HG03064 (cell line): Measurements from ENCODE around the gene TSHR.
"Not testable (repeated sequence)": the region's sequence is repeated elsewhere in the genome, so short reads cannot be mapped to it uniquely, and the experiment has no call there.

Experiments
- ATAC-seq: cut with Tn5 transposase; IDR thresholded peaks from one replicate; pipeline ENCODE4 v1.9.1; 2021; ENCODE audit warnings: low read depth; ENCODE audit not compliant: unreplicated experiment

The TSHR gene

DNA sequence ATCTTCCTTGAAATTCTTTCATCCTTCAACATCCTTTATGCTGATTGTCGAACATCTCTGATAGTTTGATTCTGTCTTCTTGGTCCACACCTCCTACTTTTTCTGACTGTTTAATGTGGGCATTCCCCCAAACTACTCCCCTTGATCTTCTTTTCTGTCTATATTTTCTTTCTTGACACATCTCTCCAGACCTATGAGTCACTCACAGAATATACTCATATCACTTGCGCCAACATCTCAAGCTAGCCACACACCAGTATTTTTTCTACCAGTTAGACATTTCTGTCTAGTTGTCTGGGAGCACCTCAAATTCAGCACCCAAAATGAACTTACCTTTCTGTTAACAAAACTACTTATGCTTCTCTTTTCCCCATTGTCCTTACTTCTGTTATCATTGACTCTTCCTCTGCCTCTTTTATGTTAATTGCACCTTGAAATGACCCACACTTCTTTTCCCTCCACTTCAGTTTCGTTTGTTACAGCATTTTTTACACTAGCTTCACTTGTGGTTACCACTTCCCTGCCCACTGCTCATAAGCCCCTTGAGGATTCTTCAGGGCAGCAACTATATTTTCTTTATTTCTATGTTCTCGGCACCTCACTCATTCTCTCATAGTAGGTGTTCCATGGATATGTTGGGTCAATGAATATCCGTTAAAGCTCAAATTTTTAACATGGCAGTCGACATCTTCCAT is 33.5 kb downstream of the TSHR start:
- ATAC-seq = no peak

- ATAC-seq = no peak
Observed at GRCh38 chr14:80992580-80992979, 37.2 kb downstream of the TSHR start.

- ATAC-seq = peak; percentile 72
Observed at GRCh38 chr14:80996049-80996901, 40.9 kb downstream of the TSHR start.

DNA sequence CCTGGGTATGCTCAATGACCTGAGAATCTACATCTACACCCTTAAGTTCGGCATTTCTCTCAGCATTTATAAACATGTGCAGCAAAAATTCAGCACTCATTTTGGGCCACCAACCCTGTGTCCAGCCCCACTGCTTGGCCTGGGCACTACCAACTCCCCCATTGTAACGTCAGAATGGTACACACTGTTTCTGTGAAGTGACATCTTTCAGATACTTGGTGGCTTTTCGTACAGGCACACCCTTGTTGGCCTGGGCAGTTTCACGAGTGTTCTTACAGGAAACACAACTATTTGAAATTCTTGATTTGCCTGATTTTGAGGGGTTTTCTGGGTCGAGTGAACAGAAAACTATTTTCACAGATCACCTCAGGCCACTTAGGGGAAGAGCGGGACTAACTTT is 46.0 kb downstream of the TSHR start:
- no peak for ATAC-seq

DNA sequence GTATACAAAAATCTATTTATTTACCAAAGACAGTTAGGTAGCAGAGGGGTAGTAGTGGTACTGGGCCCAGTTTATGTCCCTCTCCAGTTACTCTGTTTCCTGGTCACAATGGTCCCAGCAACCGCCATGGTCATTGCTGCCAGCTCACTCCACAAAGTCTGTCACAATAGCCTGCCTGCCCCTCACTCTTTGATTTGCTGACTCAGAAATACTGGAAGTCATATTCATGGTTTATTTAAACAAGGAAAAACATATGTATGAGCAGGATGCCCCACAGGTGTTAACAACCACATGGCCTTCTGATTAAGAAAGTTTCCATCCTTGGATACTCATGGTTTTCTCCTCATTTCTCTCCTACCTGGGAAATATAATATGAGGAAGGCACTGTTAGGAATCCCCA is 49.2 kb downstream of the TSHR start:
- no peak for ATAC-seq

GRCh38 chr14:81005540-81006228 is 50.3 kb downstream of the TSHR start:
- ATAC-seq = no peak

DNA sequence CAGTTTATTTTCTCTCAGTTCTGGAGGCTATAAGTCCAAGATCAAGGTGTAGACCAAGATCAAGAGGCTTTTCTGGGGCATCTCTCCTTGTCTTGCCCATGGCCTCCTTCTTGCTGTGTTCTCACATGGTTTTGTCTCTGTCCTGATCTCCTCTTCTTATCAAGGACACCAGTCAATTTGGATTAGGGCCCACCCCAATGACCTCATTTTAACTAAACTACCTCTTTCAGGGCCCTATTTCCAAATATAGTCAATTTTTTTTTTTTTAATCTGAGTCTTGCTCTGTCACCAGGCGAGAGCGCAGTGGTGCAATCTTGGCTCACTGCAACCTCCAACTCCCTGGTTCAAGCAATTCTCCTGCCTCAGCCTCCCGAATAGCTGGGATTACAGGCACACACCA is 50.8 kb downstream of the TSHR start:
- no peak for ATAC-seq

GRCh38 chr14:81007131-81007530 is 51.7 kb downstream of the TSHR start:
- no peak for ATAC-seq

DNA sequence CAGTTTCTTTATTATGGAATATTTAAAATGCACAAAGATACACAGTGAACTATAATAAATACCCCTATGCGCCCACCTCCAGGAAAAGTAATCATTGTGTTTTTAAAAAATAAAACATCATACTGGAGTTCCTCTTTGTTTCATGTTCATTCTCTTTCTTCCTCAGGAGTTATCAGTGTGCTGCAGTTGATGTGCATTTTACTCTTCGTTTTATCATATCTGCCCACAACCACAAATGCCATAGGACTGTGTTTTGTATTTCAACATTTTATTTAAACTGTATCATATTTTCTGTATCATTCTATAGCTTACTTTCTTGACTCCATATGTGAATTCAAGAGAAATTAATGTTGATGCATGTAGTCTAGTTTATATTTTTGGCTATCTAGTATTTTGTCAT is 53.9 kb downstream of the TSHR start:
- no peak for ATAC-seq

DNA sequence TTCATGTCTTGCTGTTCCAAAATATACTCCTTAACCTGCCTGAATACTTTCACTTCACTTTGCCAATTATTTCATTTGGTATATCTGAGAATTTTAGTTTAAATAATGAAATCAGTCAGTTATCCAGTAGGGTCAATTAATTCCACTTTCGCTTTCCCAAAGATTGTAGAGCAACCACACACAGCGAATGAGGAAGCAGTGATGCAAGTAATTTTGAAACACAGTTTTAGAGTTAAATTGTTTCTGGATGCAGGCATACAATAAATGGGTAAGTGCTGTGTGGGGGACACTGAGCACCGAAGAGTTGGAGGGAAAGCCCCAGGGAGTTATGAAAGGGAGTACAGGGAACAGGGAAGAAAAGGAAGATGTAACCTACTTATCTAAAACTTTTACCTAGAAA is 62.8 kb downstream of the TSHR start:
- no peak for ATAC-seq

GRCh38 chr14:81018684-81019083 is 63.3 kb downstream of the TSHR start:
- ATAC-seq = no peak

GRCh38 chr14:81019113-81019512 is 63.7 kb downstream of the TSHR start:
- ATAC-seq = not testable (repeated sequence)

- no peak for ATAC-seq
Observed at GRCh38 chr14:81023095-81023710, 67.8 kb downstream of the TSHR start.

DNA sequence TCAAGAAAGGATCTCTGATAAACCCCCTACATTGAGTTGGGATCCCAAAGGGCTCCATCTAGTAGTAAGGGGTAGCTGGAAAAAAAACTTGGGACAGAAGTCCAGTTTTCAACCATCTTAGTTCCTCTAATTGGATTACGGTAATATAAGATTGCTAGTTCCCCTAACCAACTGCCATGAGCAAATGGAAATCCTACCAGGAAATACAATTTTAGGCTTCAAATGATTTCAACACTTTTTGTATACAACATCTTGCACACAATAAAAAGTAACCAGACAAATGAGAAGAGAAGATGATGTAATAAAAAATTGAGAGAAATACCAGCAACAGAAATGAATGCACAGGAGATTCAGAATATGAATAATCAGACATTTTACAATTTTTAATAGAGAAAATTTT is 73.0 kb downstream of the TSHR start:
- no peak for ATAC-seq

GRCh38 chr14:81031488-81031887 is 76.1 kb downstream of the TSHR start:
- ATAC-seq = no peak

DNA sequence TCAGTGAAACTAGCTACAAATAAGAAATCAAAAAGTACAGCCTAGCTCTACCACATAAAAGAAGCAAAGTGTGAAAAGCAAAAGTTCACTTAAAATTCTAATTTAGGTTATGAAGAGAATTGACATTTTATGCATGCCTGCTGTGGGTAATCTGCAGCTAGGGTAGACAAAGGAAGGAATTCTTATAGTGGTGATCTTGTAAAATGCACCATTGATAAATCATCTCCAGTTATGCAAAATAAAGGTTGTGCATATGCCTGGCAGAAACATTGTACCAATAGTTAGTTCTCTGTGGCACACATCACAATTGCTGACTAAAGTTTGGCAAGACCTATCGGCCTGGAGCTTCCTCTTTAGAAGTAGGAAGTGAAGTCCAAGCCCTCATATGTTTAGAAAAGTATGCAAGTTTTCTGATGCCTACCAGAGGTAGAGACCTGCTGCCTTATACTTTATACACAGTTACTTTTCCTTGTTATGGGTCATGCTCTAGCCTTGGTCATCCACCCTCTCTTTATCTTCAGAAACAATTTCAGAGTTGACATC is 78.3 kb downstream of the TSHR start:
- ATAC-seq = no peak

DNA sequence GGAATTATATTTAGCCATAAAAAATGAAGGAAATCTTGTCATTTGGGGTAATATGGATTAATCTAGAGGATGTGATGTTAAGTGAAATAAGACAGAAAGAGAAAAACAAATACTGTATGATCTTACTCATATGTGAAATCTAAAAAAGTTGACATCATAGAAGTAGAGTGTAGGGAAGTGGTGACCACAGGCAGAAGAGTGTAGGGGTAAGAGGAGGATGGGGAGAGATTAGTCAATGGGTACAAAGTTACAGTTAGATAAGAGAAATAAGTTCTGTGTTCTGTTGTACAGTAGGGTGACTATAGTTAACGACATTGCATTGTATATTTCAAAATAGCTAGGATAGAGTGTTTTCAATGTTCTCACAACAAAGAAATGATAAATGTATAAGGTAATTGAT is 87.0 kb downstream of the TSHR start:
- ATAC-seq = no peak

GRCh38 chr14:81051547-81051946 is 96.1 kb downstream of the TSHR start:
- no peak for ATAC-seq

GRCh38 chr14:81054057-81054456 is 98.6 kb downstream of the TSHR start:
- not testable (repeated sequence) for ATAC-seq

DNA sequence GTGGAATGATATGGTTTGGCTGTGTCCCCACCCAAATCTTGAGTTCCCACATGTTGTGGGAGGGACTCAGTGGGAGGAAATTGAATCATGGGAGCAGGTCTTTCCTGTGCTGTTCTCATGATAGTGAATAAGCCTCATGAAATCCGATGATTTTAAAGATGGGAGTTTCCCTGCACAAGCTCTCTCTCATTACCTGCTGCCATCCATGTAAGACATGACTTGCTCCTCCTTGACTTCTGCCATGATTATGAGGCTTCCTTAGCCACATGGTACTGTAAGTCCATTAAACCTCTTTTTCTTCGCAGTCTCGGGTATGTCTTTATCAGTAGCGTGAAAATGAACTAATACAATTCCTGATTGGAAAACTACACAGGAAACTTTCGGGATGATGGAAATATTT is 100.5 kb downstream of the TSHR start:
- ATAC-seq = no peak

- ATAC-seq = no peak
Observed at GRCh38 chr14:81062380-81062779, 107.0 kb downstream of the TSHR start.
